Uterus (tissue), 4 donors: Measurements from ENCODE around the gene ZNHIT3. TPM values are rescaled to one million over a fixed set of nuclear protein-coding genes. Genes with fewer than 3 reads are reported as not detected.

Source experiments
- DNase-seq, 2 donors: peaks; one replicate each; pipeline ENCODE4 v3.0.0-alpha.2; 2019 to 2020
- H3K27ac ChIP-seq, 2 donors: fragments of 200-600 bp; sonication (generic); 1 replicate in 1 of 2; 2 replicates in 1 of 2; pipeline ENCODE4 v1.5.1; 2016 to 2018
- H3K27me3 ChIP-seq, 2 donors: fragments of 200-600 bp; sonication (generic); one replicate each; pipeline ENCODE4 v1.5.1; 2018 to 2019; ENCODE audit warnings: control low read depth in 1 of 2
- H3K36me3 ChIP-seq, 2 donors: fragments of 200-600 bp; sonication (generic); one replicate each; pipeline ENCODE4 v1.5.1; 2019; ENCODE audit warnings: control low read depth in 1 of 2
- H3K4me1 ChIP-seq, 2 donors: fragments of 200-600 bp; sonication (generic); one replicate each; pipeline ENCODE4 v1.5.1; 2018 to 2019; ENCODE audit warnings: control low read depth in 1 of 2
- H3K4me3 ChIP-seq, 2 donors: fragments of 200-600 bp; sonication (generic); 1 replicate in 1 of 2; 2 replicates in 1 of 2; pipeline ENCODE4 v1.5.1; 2018 to 2019; ENCODE audit warnings: mild to moderate bottlenecking in 1 of 2
- H3K9me3 ChIP-seq, 2 donors: fragments of 200-600 bp; sonication (generic); one replicate each; pipeline ENCODE4 v1.5.1; 2019; ENCODE audit warnings: control low read depth in 1 of 2
- CTCF ChIP-seq, 4 experiments: fragments of 200-600 bp in 2 of 4; fragments of 450-650 bp in 2 of 4; sonication (generic) in 2 of 4; IDR thresholded peaks; one replicate each; pipeline ENCODE4 v1.5.1; 2016 to 2019; ENCODE audit warnings: antibody characterized with exemption in 4 of 4, mild to moderate bottlenecking in 2 of 4, moderate library complexity in 1 of 4
- POLR2A ChIP-seq, 2 donors: fragments of 450-650 bp; IDR thresholded peaks; one replicate each; pipeline ENCODE4 v1.6.1; 2016; ENCODE audit warnings: antibody characterized with exemption in 2 of 2, mild to moderate bottlenecking in 1 of 2, moderate library complexity in 1 of 2
- intact Hi-C: fragments of 100-400 bp; cut with DNase I; formaldehyde crosslinking; loops from one replicate; pipeline ENCODE4 v1.15.1; 2023; ENCODE audit warnings: low total_unique reads
- total RNA-seq, 4 donors: library from RNA; depleted of rRNA in 3 of 4; stranded (reverse); fragments of >200 nt in 3 of 4; gene quantifications; one replicate each; pipeline versions ENCODE4 v1.1.0 to v1.2.4, GENCODE V29; 2014 to 2023
- donor health status: DM: yes; HTN: yes; CAD: no.

Gene ZNHIT3
- total RNA-seq, 4 donors from 2014 or later = 10.0 to 34.5 (median 24.4) TPM

GRCh38 chr17:36459601-36460000 is 26.9 kb upstream of the ZNHIT3 start:
- TF ChIP-seq POLR2A (IDR thresholded peaks at IDR 0.05) = no peak
- TF ChIP-seq CTCF (IDR thresholded peaks at IDR 0.05) = no peak
- intact Hi-C loops = no loop called here
- Histone ChIP-seq H3K4me1 (no peaks in the 10 kb centered on the region), H3K36me3 (no peaks in the 10 kb centered on the region), H3K27ac (no peak overlapping the region), H3K4me3 (no peak overlapping the region), H3K27me3 (no peaks in the 10 kb centered on the region), H3K9me3 (no peaks in the 10 kb centered on the region)
- no peak for DNase-seq

- no peaks in the 10 kb centered on the region for H3K36me3 ChIP-seq
- intact Hi-C loops = no loop called here
- H3K9me3 ChIP-seq = no peaks in the 10 kb centered on the region
- no peak overlapping the region for H3K27ac ChIP-seq
- TF ChIP-seq POLR2A (IDR thresholded peaks at IDR 0.05) (no peak), CTCF (IDR thresholded peaks at IDR 0.05) (no peak)
- no peak overlapping the region for H3K4me3 ChIP-seq
- H3K4me1 ChIP-seq = no peaks in the 10 kb centered on the region
- DNase-seq = no peak
- no peaks in the 10 kb centered on the region for H3K27me3 ChIP-seq
Measured at GRCh38 chr17:36460265-36460937, 26.1 kb upstream of the ZNHIT3 start.

- no peak for DNase-seq
- intact Hi-C loops = no loop called here
- TF ChIP-seq POLR2A (IDR thresholded peaks at IDR 0.05) (no peak), CTCF (IDR thresholded peaks at IDR 0.05) (no peak)
- H3K27ac ChIP-seq = no peak overlapping the region
- no peaks in the 10 kb centered on the region for H3K27me3 ChIP-seq
- H3K36me3 ChIP-seq = no peaks in the 10 kb centered on the region
- no peak overlapping the region for H3K4me3 ChIP-seq
- H3K4me1 ChIP-seq = no peaks in the 10 kb centered on the region
- no peaks in the 10 kb centered on the region for H3K9me3 ChIP-seq
Measured at GRCh38 chr17:36461330-36462110, 25.0 kb upstream of the ZNHIT3 start.

GRCh38 chr17:36463916-36464764 is 22.3 kb upstream of the ZNHIT3 start:
- no peaks in the 10 kb centered on the region for H3K36me3 ChIP-seq
- H3K27me3 ChIP-seq = no peaks in the 10 kb centered on the region
- intact Hi-C loops = no loop called here

More at GRCh38 chr17:36463916-36464764, 22.3 kb upstream of the ZNHIT3 start:
- H3K27ac ChIP-seq = no peak overlapping the region
- no peak for TF ChIP-seq POLR2A (IDR thresholded peaks at IDR 0.05)
- no peak for TF ChIP-seq CTCF (IDR thresholded peaks at IDR 0.05)
- no peak overlapping the region for H3K4me3 ChIP-seq
- H3K4me1 ChIP-seq = no peaks in the 10 kb centered on the region
- no peak for DNase-seq
- H3K9me3 ChIP-seq = no peaks in the 10 kb centered on the region
